ENCODE measurements around the gene SBSN.

DNA sequence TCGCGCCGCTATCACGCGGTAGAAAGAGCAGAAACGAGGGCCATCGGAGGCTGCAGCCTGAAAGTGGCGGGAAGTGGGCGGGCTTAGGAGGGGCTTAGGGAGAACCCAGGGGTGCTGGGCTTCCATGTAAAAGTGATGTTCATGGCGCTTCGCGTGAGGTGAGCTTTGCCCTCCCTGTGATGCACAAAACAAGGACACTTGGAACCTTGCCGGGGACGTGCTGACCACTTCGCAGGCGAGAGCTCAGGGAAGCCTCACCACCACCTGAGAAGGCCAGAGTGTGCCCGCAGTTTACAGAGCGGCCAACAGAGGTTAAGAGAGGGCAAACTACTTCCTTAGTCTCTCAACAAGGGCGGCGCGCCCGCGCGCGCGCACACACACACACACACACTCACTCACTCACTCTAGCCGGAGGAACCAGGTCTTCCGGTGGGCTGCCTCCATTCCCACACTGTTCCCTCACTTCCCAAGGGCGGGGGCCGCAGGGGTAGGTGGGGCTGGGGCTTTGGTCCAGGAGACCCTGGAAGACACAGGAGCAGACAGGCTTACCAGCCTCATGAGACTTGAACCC lies 5.8 kb upstream of the SBSN start:
- TF ChIP-seq, protein P1, sequence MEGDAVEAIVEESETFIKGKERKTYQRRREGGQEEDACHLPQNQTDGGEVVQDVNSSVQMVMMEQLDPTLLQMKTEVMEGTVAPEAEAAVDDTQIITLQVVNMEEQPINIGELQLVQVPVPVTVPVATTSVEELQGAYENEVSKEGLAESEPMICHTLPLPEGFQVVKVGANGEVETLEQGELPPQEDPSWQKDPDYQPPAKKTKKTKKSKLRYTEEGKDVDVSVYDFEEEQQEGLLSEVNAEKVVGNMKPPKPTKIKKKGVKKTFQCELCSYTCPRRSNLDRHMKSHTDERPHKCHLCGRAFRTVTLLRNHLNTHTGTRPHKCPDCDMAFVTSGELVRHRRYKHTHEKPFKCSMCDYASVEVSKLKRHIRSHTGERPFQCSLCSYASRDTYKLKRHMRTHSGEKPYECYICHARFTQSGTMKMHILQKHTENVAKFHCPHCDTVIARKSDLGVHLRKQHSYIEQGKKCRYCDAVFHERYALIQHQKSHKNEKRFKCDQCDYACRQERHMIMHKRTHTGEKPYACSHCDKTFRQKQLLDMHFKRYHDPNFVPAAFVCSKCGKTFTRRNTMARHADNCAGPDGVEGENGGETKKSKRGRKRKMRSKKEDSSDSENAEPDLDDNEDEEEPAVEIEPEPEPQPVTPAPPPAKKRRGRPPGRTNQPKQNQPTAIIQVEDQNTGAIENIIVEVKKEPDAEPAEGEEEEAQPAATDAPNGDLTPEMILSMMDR (IDR thresholded peaks at IDR 0.05): no peak
- TF ChIP-seq EZH2 (IDR thresholded peaks at IDR 0.05; ENCODE audit: borderline replicate concordance, insufficient read depth, low read depth, low read length, poor library complexity, severe bottlenecking): no peak

Measured in B cell (primary cell).